Keratinocyte (primary cell): ENCODE results near the gene VSIG2. TPM values are rescaled to one million over a fixed set of nuclear protein-coding genes. Genes with fewer than 3 reads are reported as not detected.

Experiments
- DNase-seq: peaks from one replicate; pipeline ENCODE4 v3.0.0-alpha.2; 2011; ENCODE audit warnings: low read depth, missing footprints, low spot score
- FAIRE-seq: peaks from 2 replicates; lab custom pipeline; 2011; peaks lifted over from hg19 to GRCh38; lab: Jason Lieb, UNC
- H2AFZ ChIP-seq: 2 replicates; pipeline ENCODE4 v1.6.0; 2012; ENCODE audit warnings: low read length, control low read depth, inconsistent platforms; ENCODE audit not compliant: control insufficient read depth
- H3K27ac ChIP-seq: 2 replicates; pipeline ENCODE4 v1.5.1; 2011; ENCODE audit warnings: low read length; ENCODE audit not compliant: control insufficient read depth, insufficient read depth
- H3K27me3 ChIP-seq: 3 replicates; pipeline ENCODE4 v1.6.0; 2011; ENCODE audit warnings: low read length; ENCODE audit not compliant: control insufficient read depth, insufficient read depth; ENCODE audit errors: extremely low read depth
- H3K36me3 ChIP-seq, 2 experiments: 2 replicates in 1 of 2; 3 replicates in 1 of 2; pipeline ENCODE4 v1.5.1; 2011; ENCODE audit warnings: low read length in 2 of 2, mild to moderate bottlenecking in 1 of 2; ENCODE audit not compliant: control insufficient read depth in 2 of 2, insufficient read depth in 2 of 2; ENCODE audit errors: extremely low read depth in 1 of 2
- H3K4me1 ChIP-seq: 3 replicates; pipeline ENCODE4 v1.5.1; 2011; ENCODE audit warnings: low read length; ENCODE audit not compliant: control insufficient read depth, insufficient read depth; ENCODE audit errors: extremely low read depth
- H3K4me2 ChIP-seq: 3 replicates; pipeline ENCODE4 v1.6.0; 2011; ENCODE audit warnings: low read depth, low read length; ENCODE audit not compliant: control insufficient read depth, insufficient read depth; ENCODE audit errors: extremely low read depth
- H3K4me3 ChIP-seq, 3 experiments: fragments of 200-600 bp in 1 of 3; sonication (generic) in 1 of 3; 2 replicates in 2 of 3; 3 replicates in 1 of 3; pipeline ENCODE4 v1.5.1; 2011 to 2016; ENCODE audit warnings: low read length in 3 of 3, mild to moderate bottlenecking in 3 of 3, control low read depth in 2 of 3, inconsistent platforms in 1 of 3, low read depth in 1 of 3, mixed read lengths in 1 of 3, mixed run types in 1 of 3, moderate library complexity in 1 of 3; ENCODE audit not compliant: control insufficient read depth in 2 of 3, insufficient read depth in 2 of 3; ENCODE audit errors: extremely low read depth in 1 of 3
- H3K79me2 ChIP-seq: 2 replicates; pipeline ENCODE4 v1.6.0; 2012; ENCODE audit warnings: low read length; ENCODE audit not compliant: control insufficient read depth, insufficient read depth
- H3K9ac ChIP-seq: 3 replicates; pipeline ENCODE4 v1.6.0; 2011; ENCODE audit warnings: low read length; ENCODE audit not compliant: control insufficient read depth, insufficient read depth; ENCODE audit errors: extremely low read depth
- H3K9me1 ChIP-seq: 3 replicates; pipeline ENCODE4 v1.6.0; 2011; ENCODE audit warnings: low read length; ENCODE audit not compliant: control insufficient read depth, insufficient read depth; ENCODE audit errors: extremely low read depth
- H3K9me3 ChIP-seq: 2 replicates; pipeline ENCODE4 v1.5.1; 2012; ENCODE audit warnings: low read depth, low read length; ENCODE audit not compliant: control insufficient read depth
- H4K20me1 ChIP-seq: 3 replicates; pipeline ENCODE4 v1.6.0; 2011; ENCODE audit warnings: low read length; ENCODE audit not compliant: control insufficient read depth, insufficient read depth; ENCODE audit errors: extremely low read depth
- CTCF ChIP-seq, 3 experiments: IDR thresholded peaks in 1 of 3; conservative IDR thresholded peaks in 1 of 3; optimal IDR thresholded peaks in 1 of 3; 2 replicates in 2 of 3; 3 replicates in 1 of 3; pipeline versions ENCODE3 to v1.5.1; 2011; ENCODE audit warnings: low read length in 3 of 3, mild to moderate bottlenecking in 3 of 3, moderate library complexity in 2 of 3, control low read depth in 1 of 3, inconsistent platforms in 1 of 3; ENCODE audit not compliant: insufficient read depth in 2 of 3; ENCODE audit errors: extremely low read depth in 1 of 3
- EZH2 ChIP-seq: IDR thresholded peaks from one replicate; pipeline ENCODE4 v1.6.1; 2012; ENCODE audit warnings: inconsistent platforms, mild to moderate bottlenecking, low read length, moderate library complexity
- dilution Hi-C: fragments of 300-500 bp; cut with MboI; formaldehyde crosslinking; loops from one replicate; pipeline ENCODE4 v1.7.0; 2020; ENCODE audit warnings: low sequenced_read_pairs; ENCODE audit not compliant: extremely low pct_ligation_motif_present
- polyA plus RNA-seq, 5 experiments: library from polyadenylated mRNA; depleted of rRNA in 3 of 5; stranded (reverse) in 3 of 5; stranded (forward) in 1 of 5; unstranded in 1 of 5; fragments of >200 nt; gene quantifications; 1 replicate in 1 of 5; 2 replicates in 3 of 5; 3 replicates in 1 of 5; pipeline versions ENCODE4 v1.2.1 to v1.2.3, GENCODE V29; 2011 to 2012; ENCODE audit warnings: missing spikeins in 2 of 5, low read depth in 1 of 5, low replicate concordance in 1 of 5

Gene VSIG2
- polyA plus RNA-seq, 1 donor (not counting 4 experiments of a cell fraction or from before 2014, with no cell fraction given), result not detected

DNA sequence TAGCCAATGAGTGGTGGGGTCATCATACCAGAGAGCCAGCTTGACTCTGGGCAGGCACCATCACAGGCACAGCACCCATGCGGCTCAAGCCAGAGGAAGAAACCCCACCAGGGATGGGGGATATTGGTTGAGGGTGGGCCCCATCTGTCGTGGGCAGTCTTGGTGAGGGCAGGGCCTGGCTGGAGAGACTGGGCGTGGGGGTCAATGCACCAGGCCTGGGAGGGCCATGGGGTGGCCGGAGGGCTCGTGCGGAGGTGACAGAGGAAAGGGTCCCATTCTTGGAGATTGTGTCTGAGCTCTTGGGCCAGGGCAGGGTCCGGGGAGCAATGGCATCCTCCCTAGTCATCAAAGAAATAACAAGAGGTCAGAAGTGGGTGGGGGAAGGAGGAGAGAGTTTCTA, 1.6 kb upstream of the VSIG2 start:
- dilution Hi-C loops, result no loop called here
- no peak for TF ChIP-seq EZH2
- no peak for TF ChIP-seq CTCF (optimal IDR thresholded peaks at IDR 0.05 in 1 of 3, IDR thresholded peaks at IDR 0.05 in 1 of 3, conservative IDR thresholded peaks at IDR 0.05 in 1 of 3; ENCODE audit: extremely low read depth in 1 of 3, insufficient read depth in 2 of 3, low read length in 3 of 3)
- no peaks in the 10 kb centered on the region for H3K36me3 ChIP-seq
- H3K4me3 ChIP-seq, result no peak overlapping the region
- no peak for DNase-seq
- no peaks in the 10 kb centered on the region for H3K79me2 ChIP-seq
- no peak overlapping the region for H3K4me2 ChIP-seq
- peaks cover 66% of the 10 kb centered on the region for H3K27me3 ChIP-seq
- H3K9ac ChIP-seq, result no peak overlapping the region
- no peaks in the 10 kb centered on the region for H3K9me3 ChIP-seq
- H4K20me1 ChIP-seq, result no peaks in the 10 kb centered on the region
- H3K9me1 ChIP-seq, result no peaks in the 10 kb centered on the region
- peaks cover 6% of the 10 kb centered on the region for H3K4me1 ChIP-seq
- no peak overlapping the region for H2AFZ ChIP-seq
- no peak overlapping the region for H3K27ac ChIP-seq
- FAIRE-seq, result no peak

DNA sequence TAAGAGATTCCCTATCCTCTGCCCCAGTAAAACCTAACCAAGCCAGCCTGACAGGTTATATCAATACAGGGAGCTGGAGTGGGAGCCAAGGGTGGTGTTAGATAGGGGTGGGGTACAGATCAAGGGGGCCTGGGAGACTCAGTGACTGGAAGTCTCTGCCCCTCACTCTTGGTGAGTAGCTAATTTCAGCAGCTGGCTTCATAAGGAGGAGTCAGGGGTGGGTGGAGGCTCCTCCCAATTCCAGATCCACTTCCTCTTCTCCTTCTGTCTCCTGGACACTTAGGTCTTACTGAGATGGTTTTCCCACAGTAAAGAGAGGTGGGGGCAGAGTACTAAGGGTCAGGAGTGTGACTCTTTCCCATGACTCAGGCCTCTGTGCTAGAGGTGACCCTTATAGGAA, 1.1 kb upstream of the VSIG2 start:
- Histone ChIP-seq H2AFZ (no peak overlapping the region), H3K79me2 (no peaks in the 10 kb centered on the region), H3K9me1 (no peaks in the 10 kb centered on the region), H3K4me3 (no peak overlapping the region), H3K4me1 (peaks cover 2% of the 10 kb centered on the region), H3K4me2 (no peak overlapping the region), H3K9ac (no peak overlapping the region), H3K27me3 (peaks cover 62% of the 10 kb centered on the region), H3K9me3 (no peaks in the 10 kb centered on the region), H3K27ac (no peak overlapping the region), H3K36me3 (no peaks in the 10 kb centered on the region), H4K20me1 (no peaks in the 10 kb centered on the region)
- DNase-seq (no peak), FAIRE-seq (no peak)
- dilution Hi-C loops, result no loop called here
- no peak for TF ChIP-seq CTCF (optimal IDR thresholded peaks at IDR 0.05 in 1 of 3, IDR thresholded peaks at IDR 0.05 in 1 of 3, conservative IDR thresholded peaks at IDR 0.05 in 1 of 3; ENCODE audit: extremely low read depth in 1 of 3, insufficient read depth in 2 of 3, low read length in 3 of 3)
- TF ChIP-seq EZH2, result no peak
